ENCODE results near the gene USE1.

Gene USE1

GRCh38 chr19:17235971-17236777 lies 21.0 kb downstream of the USE1 start:
- DNase-seq = peak; percentile 90

GRCh38 chr19:17236811-17237543 lies 21.8 kb downstream of the USE1 start:
- no peak for DNase-seq

GRCh38 chr19:17237747-17238706 lies 22.9 kb downstream of the USE1 start:
- DNase-seq = no peak

- no peak for DNase-seq
Measured at GRCh38 chr19:17240062-17240752, 25.1 kb downstream of the USE1 start.

GRCh38 chr19:17240826-17241399 lies 25.8 kb downstream of the USE1 start:
- DNase-seq = no peak

GRCh38 chr19:17242431-17243208 lies 27.5 kb downstream of the USE1 start:
- DNase-seq = no peak

GRCh38 chr19:17243211-17243829 lies 28.2 kb downstream of the USE1 start:
- peak; percentile 24 for DNase-seq

GRCh38 chr19:17243830-17244617 lies 28.9 kb downstream of the USE1 start:
- DNase-seq = peak; percentile 66

- peak; percentile 43 for DNase-seq
Measured at GRCh38 chr19:17244618-17245534, 29.7 kb downstream of the USE1 start.

GRCh38 chr19:17245535-17245984 lies 30.4 kb downstream of the USE1 start, which contains the start of gene NR2F6:
NR2F6 (minus strand) TSS chr19:17245919; CDS start chr19:17245220, 699 bp downstream.
- no peak for DNase-seq

GRCh38 chr19:17246681-17247425 lies 31.7 kb downstream of the USE1 start:
- DNase-seq = peak; percentile 93

GRCh38 chr19:17248011-17248776 lies 33.0 kb downstream of the USE1 start:
- DNase-seq = no peak

- DNase-seq = no peak
Measured at GRCh38 chr19:17249887-17250548, 34.9 kb downstream of the USE1 start.

GRCh38 chr19:17254636-17255035 lies 39.5 kb downstream of the USE1 start:
- peak; percentile 39 for DNase-seq

GRCh38 chr19:17255150-17255621 lies 40.0 kb downstream of the USE1 start:
- DNase-seq = no peak

- DNase-seq = no peak
Measured at GRCh38 chr19:17256130-17256529, 41.0 kb downstream of the USE1 start.

All from OCI-M1 (cell line).